GM19238 (cell line): ENCODE results near the gene NKD1.
"Not testable (repeated sequence)": the region's sequence is repeated elsewhere in the genome, so short reads cannot be mapped to it uniquely, and the experiment has no call there.

Experiments
- DNase-seq: peaks from one replicate; pipeline ENCODE4 v3.0.0; 2011; ENCODE audit warnings: low spot score; ENCODE audit not compliant: insufficient read length

The NKD1 gene

GRCh38 chr16:50559804-50560514 lies 11.8 kb downstream of the NKD1 start:
- no peak for DNase-seq

GRCh38 chr16:50560903-50561863 lies 13.0 kb downstream of the NKD1 start:
- DNase-seq, result no peak

GRCh38 chr16:50562657-50563056 lies 14.5 kb downstream of the NKD1 start:
- DNase-seq, result no peak

- DNase-seq, result no peak
Observed at GRCh38 chr16:50563989-50564388, 15.8 kb downstream of the NKD1 start.

GRCh38 chr16:50565428-50565827 lies 17.2 kb downstream of the NKD1 start:
- no peak for DNase-seq

- DNase-seq, result no peak
Observed at GRCh38 chr16:50566014-50566962, 18.1 kb downstream of the NKD1 start.

GRCh38 chr16:50567651-50568050 lies 19.5 kb downstream of the NKD1 start:
- DNase-seq, result no peak

- no peak for DNase-seq
Observed at GRCh38 chr16:50568187-50568815, 20.1 kb downstream of the NKD1 start.

- DNase-seq, result no peak
Observed at GRCh38 chr16:50570354-50570753, 22.2 kb downstream of the NKD1 start.

GRCh38 chr16:50570808-50571598 lies 22.8 kb downstream of the NKD1 start:
- no peak for DNase-seq

- DNase-seq, result no peak
Observed at GRCh38 chr16:50571786-50572185, 23.6 kb downstream of the NKD1 start.

GRCh38 chr16:50572700-50573099 lies 24.5 kb downstream of the NKD1 start:
- DNase-seq, result no peak

GRCh38 chr16:50573279-50573678 lies 25.1 kb downstream of the NKD1 start:
- no peak for DNase-seq

- DNase-seq, result no peak
Observed at GRCh38 chr16:50573947-50574744, 25.9 kb downstream of the NKD1 start.

GRCh38 chr16:50574745-50575136 lies 26.5 kb downstream of the NKD1 start:
- no peak for DNase-seq

GRCh38 chr16:50575743-50576142 lies 27.5 kb downstream of the NKD1 start:
- no peak for DNase-seq

- DNase-seq, result no peak
Observed at GRCh38 chr16:50576403-50577113, 28.4 kb downstream of the NKD1 start.

GRCh38 chr16:50578137-50578536 lies 29.9 kb downstream of the NKD1 start:
- DNase-seq, result no peak

GRCh38 chr16:50579373-50579772 lies 31.2 kb downstream of the NKD1 start:
- DNase-seq, result not testable (repeated sequence)
